H1 (cell line): Measurements from ENCODE around the gene LINC01488. TPM values are rescaled to one million over a fixed set of nuclear protein-coding genes. Genes with fewer than 3 reads are reported as not detected.

Experiments
- CTCF ChIA-PET: fragments of 300-600 bp; sonication (Branson Sonifier 250); formaldehyde crosslinking; loops from one replicate; lab custom pipeline; 2021; ENCODE audit not compliant: partially characterized antibody; lab: Charles Lee
- POLR2A ChIA-PET: fragments of 300-600 bp; sonication (Branson Sonifier 250); formaldehyde crosslinking; loops from one replicate; lab custom pipeline; 2021; ENCODE audit warnings: inconsistent platforms; ENCODE audit not compliant: partially characterized antibody; lab: Charles Lee
- DNase-seq, 2 experiments: peaks; one replicate each; pipeline versions ENCODE4 v3.0.0 to v3.0.0-alpha.2; 2010 to 2022; ENCODE audit warnings: low spot score in 2 of 2, low read depth in 1 of 2, mixed read lengths in 1 of 2
- FAIRE-seq: peaks from 2 replicates; lab custom pipeline; 2011; peaks lifted over from hg19 to GRCh38; lab: Jason Lieb, UNC
- H2AFZ ChIP-seq: 2 replicates; pipeline ENCODE4 v1.8.1; 2012; ENCODE audit warnings: low read length, inconsistent platforms
- H2AK5ac ChIP-seq: 2 replicates; pipeline ENCODE4 v1.6.1; 2013; ENCODE audit warnings: low read depth, low read length
- H2BK120ac ChIP-seq: replicated peaks from 2 replicates; pipeline ENCODE3; 2013; ENCODE audit warnings: low read depth, low read length, inconsistent platforms
- H2BK12ac ChIP-seq: 2 replicates; pipeline ENCODE4 v1.6.1; 2013; ENCODE audit warnings: low read depth, low read length
- H2BK15ac ChIP-seq: 2 replicates; pipeline ENCODE4 v1.6.1; 2013; ENCODE audit warnings: low read length
- H2BK20ac ChIP-seq: 2 replicates; pipeline ENCODE4 v1.6.1; 2013; ENCODE audit warnings: low read length
- H2BK5ac ChIP-seq: 2 replicates; pipeline ENCODE4 v1.6.1; 2013; ENCODE audit warnings: low read depth, low read length
- H3K14ac ChIP-seq: 2 replicates; pipeline ENCODE4 v1.6.1; 2013; ENCODE audit warnings: inconsistent platforms; ENCODE audit not compliant: insufficient read length
- H3K18ac ChIP-seq: 2 replicates; pipeline ENCODE4 v1.6.1; 2013; ENCODE audit warnings: low read length; ENCODE audit errors: extremely low read depth
- H3K23ac ChIP-seq: 2 replicates; pipeline ENCODE4 v1.6.1; 2013; ENCODE audit warnings: inconsistent platforms; ENCODE audit not compliant: insufficient read length
- H3K23me2 ChIP-seq: 2 replicates; pipeline ENCODE4 v1.6.1; 2013; ENCODE audit warnings: low read depth, low read length
- H3K27ac ChIP-seq: 2 replicates; pipeline ENCODE4 v1.6.1; 2011; ENCODE audit warnings: low read depth, low read length, inconsistent platforms
- H3K27me3 ChIP-seq, 4 experiments: replicated peaks in 1 of 4; 1 replicate in 1 of 4; 2 replicates in 3 of 4; pipeline versions ENCODE4 v1.6.1 to v1.8.1; 2011 to 2013; ENCODE audit warnings: low read length in 3 of 4, mild to moderate bottlenecking in 3 of 4, inconsistent platforms in 2 of 4, mixed read lengths in 2 of 4, moderate library complexity in 1 of 4; ENCODE audit not compliant: control insufficient read depth in 3 of 4, insufficient read depth in 3 of 4; ENCODE audit errors: extremely low read depth in 1 of 4
- H3K36me3 ChIP-seq, 4 experiments: 2 replicates each; pipeline versions ENCODE4 v1.6.1 to v1.8.1; 2011 to 2013; ENCODE audit warnings: mild to moderate bottlenecking in 4 of 4, low read length in 3 of 4, moderate library complexity in 2 of 4, control low read depth in 1 of 4, inconsistent platforms in 1 of 4; ENCODE audit not compliant: insufficient read depth in 4 of 4, control insufficient read depth in 2 of 4
- H3K4ac ChIP-seq: replicated peaks from 2 replicates; pipeline ENCODE3; 2013; ENCODE audit warnings: low read length, low read depth, mixed read lengths, inconsistent platforms; ENCODE audit not compliant: insufficient read length
- H3K4me1 ChIP-seq, 4 experiments: replicated peaks in 1 of 4; 1 replicate in 1 of 4; 2 replicates in 3 of 4; pipeline versions ENCODE4 v1.6.1 to v1.8.1; 2011 to 2013; ENCODE audit warnings: low read length in 3 of 4, inconsistent platforms in 2 of 4, mixed read lengths in 1 of 4; ENCODE audit not compliant: insufficient read depth in 4 of 4, control insufficient read depth in 3 of 4
- H3K4me2 ChIP-seq, 2 experiments: 2 replicates each; pipeline versions ENCODE4 v1.6.1 to v1.8.1; 2011 to 2013; ENCODE audit warnings: low read depth in 2 of 2, low read length in 2 of 2, control low read depth in 1 of 2, inconsistent platforms in 1 of 2, mild to moderate bottlenecking in 1 of 2; ENCODE audit not compliant: insufficient read depth in 1 of 2
- H3K4me3 ChIP-seq, 4 experiments: fragments of 200-600, 300-600 bp in 1 of 4; sonication (generic), shearing (Covaris generic), sonication (Bioruptor Twin) in 1 of 4; 2 replicates each; pipeline versions ENCODE4 v1.5.1 to v1.8.1; 2011 to 2016; ENCODE audit warnings: low read length in 4 of 4, low read depth in 3 of 4, control low read depth in 2 of 4, inconsistent platforms in 2 of 4, mild to moderate bottlenecking in 2 of 4, mixed read lengths in 1 of 4, moderate library complexity in 1 of 4; ENCODE audit not compliant: insufficient read depth in 2 of 4; ENCODE audit errors: extremely low read depth in 1 of 4
- H3K56ac ChIP-seq: replicated peaks from 2 replicates; pipeline ENCODE3; 2013; ENCODE audit warnings: low read depth, mild to moderate bottlenecking, mixed read lengths, low read length, inconsistent platforms; ENCODE audit not compliant: insufficient read length
- H3K79me1 ChIP-seq: 2 replicates; pipeline ENCODE4 v1.6.1; 2013; ENCODE audit warnings: low read depth, low read length, control low read depth
- H3K79me2 ChIP-seq, 2 experiments: 2 replicates each; pipeline versions ENCODE4 v1.6.1 to v1.8.1; 2012 to 2013; ENCODE audit warnings: low read length in 2 of 2, mild to moderate bottlenecking in 2 of 2, inconsistent platforms in 1 of 2; ENCODE audit not compliant: insufficient read depth in 2 of 2, control insufficient read depth in 1 of 2
- H3K9ac ChIP-seq, 4 experiments: replicated peaks in 1 of 4; 1 replicate in 1 of 4; 2 replicates in 3 of 4; pipeline versions ENCODE4 v1.6.1 to v1.8.1; 2011 to 2013; ENCODE audit warnings: low read depth in 3 of 4, low read length in 3 of 4, control low read depth in 2 of 4, mild to moderate bottlenecking in 2 of 4, moderate library complexity in 2 of 4, inconsistent platforms in 1 of 4; ENCODE audit errors: extremely low read depth in 1 of 4
- H3K9me3 ChIP-seq, 2 experiments: 2 replicates each; pipeline versions ENCODE4 v1.6.1 to v1.8.1; 2012 to 2013; ENCODE audit warnings: mild to moderate bottlenecking in 2 of 2, moderate library complexity in 2 of 2, control low read depth in 1 of 2, inconsistent platforms in 1 of 2, low read depth in 1 of 2, low read length in 1 of 2, mixed read lengths in 1 of 2; ENCODE audit not compliant: insufficient read depth in 2 of 2
- H4K20me1 ChIP-seq, 2 experiments: replicated peaks in 1 of 2; 2 replicates each; pipeline versions ENCODE3 to v1.8.1; 2011 to 2013; ENCODE audit warnings: inconsistent platforms in 2 of 2, low read length in 2 of 2, mild to moderate bottlenecking in 1 of 2; ENCODE audit not compliant: insufficient read depth in 2 of 2, control insufficient read depth in 1 of 2
- H4K5ac ChIP-seq: 2 replicates; pipeline ENCODE4 v1.6.1; 2013; ENCODE audit warnings: low read length, low read depth, mixed read lengths, inconsistent platforms; ENCODE audit not compliant: insufficient read length
- H4K8ac ChIP-seq: 2 replicates; pipeline ENCODE4 v1.8.0; 2013; ENCODE audit warnings: mild to moderate bottlenecking, moderate library complexity, low read length, inconsistent platforms; ENCODE audit not compliant: insufficient read depth; ENCODE audit errors: extremely low read depth
- H4K91ac ChIP-seq: replicated peaks from 2 replicates; pipeline ENCODE3; 2013; ENCODE audit warnings: low read length, mixed read lengths, inconsistent platforms; ENCODE audit not compliant: insufficient read length
- CTCF ChIP-seq, 3 experiments: IDR thresholded peaks; 1 replicate in 2 of 3; 2 replicates in 1 of 3; pipeline versions ENCODE4 v1.5.1 to v1.6.1; 2011; ENCODE audit warnings: low read length in 3 of 3, mild to moderate bottlenecking in 3 of 3, inconsistent platforms in 2 of 3, low read depth in 1 of 3, moderate library complexity in 1 of 3; ENCODE audit not compliant: insufficient read depth in 1 of 3; ENCODE audit errors: control extremely low read depth in 1 of 3
- EP300 ChIP-seq, 2 experiments: IDR thresholded peaks; 1 replicate in 1 of 2; 2 replicates in 1 of 2; pipeline ENCODE4 v1.6.1; 2011 to 2012; ENCODE audit warnings: low read depth in 2 of 2, low read length in 2 of 2, mild to moderate bottlenecking in 2 of 2, borderline replicate concordance in 1 of 2, inconsistent platforms in 1 of 2, moderate library complexity in 1 of 2
- SP1 ChIP-seq: IDR thresholded peaks from 2 replicates; pipeline ENCODE4 v1.6.1; 2011; ENCODE audit warnings: low read depth, low read length
- WGBS, 2 experiments: shearing (Covaris generic) in 1 of 2; methylation state at CpG; one replicate each; pipeline versions ENCODE4 v1.1.6 to v1.1.7; 2013 to 2015; ENCODE audit warnings: low lambda C conversion rate in 2 of 2, mixed read lengths in 2 of 2, inconsistent platforms in 1 of 2, low coverage in 1 of 2, missing lambda C conversion rate in 1 of 2; ENCODE audit not compliant: insufficient replicate concordance in 2 of 2, insufficient coverage in 1 of 2, insufficient read length in 1 of 2; ENCODE audit errors: extremely low coverage in 1 of 2, missing lambda C conversion rate in 1 of 2; 5-methylcytosine and 5-hydroxymethylcytosine counted together
- polyA plus RNA-seq, 7 experiments: library from polyadenylated mRNA; depleted of rRNA in 3 of 7; stranded (reverse) in 5 of 7; unstranded in 2 of 7; fragments of >200 nt in 5 of 7; fragments of 200-250 nt in 2 of 7; gene quantifications; 1 replicate in 5 of 7; 2 replicates in 1 of 7; 4 replicates in 1 of 7; pipeline versions ENCODE4 v1.2.1 to v1.2.3, GENCODE V29; 2011 to 2013; ENCODE audit warnings: missing spikeins in 2 of 7, mixed read lengths in 2 of 7
- total RNA-seq: library from RNA; stranded (reverse); fragmentation: NEBNext Ultra II Directional; extraction: Animal tissue kit (Norgen Biotek cat#: 25700); gene quantifications from 2 replicates; pipeline ENCODE4 v1.2.1, GENCODE V29; 2021

The LINC01488 gene
- total and polyA plus RNA-seq, 2 of the 8 experiments (the other 6 are each of a cell fraction or from before 2014, with no cell fraction given): not detected

GRCh38 chr11:69483170-69483569 lies 1.7 kb downstream of the LINC01488 start:
- H3K23ac ChIP-seq: no peak overlapping the region
- H3K79me1 ChIP-seq: no peaks in the 10 kb centered on the region
- WGBS, 2 experiments: 84% methylated on average over 3 of the region's 3 CpGs; no CpG with 5 or more reads in 1 of the 2 experiments
- H3K56ac ChIP-seq: no peak overlapping the region
- H3K9ac ChIP-seq: no peak overlapping the region
- no peak overlapping the region for H2BK120ac ChIP-seq
- CTCF ChIA-PET: interaction anchor here (0.8 to 1.1 kb wide), 2 partner anchors 56 to 150 kb away, joined by 3 read pairs; no protein-coding TSS in a partner anchor
- no peak overlapping the region; the same call in 1 of the 2 replicates for H2BK20ac ChIP-seq
- H4K8ac ChIP-seq: no peak overlapping the region
- H2AFZ ChIP-seq: no peak overlapping the region
- TF ChIP-seq EP300 (IDR thresholded peaks at IDR 0.05; ENCODE audit: borderline replicate concordance in 1 of 2, low read depth in 2 of 2, low read length in 2 of 2) (no peak), SP1 (no peak), CTCF (IDR thresholded peaks at IDR 0.05; ENCODE audit: control extremely low read depth in 1 of 3, insufficient read depth in 1 of 3, low read depth in 1 of 3, low read length in 3 of 3) (no peak)
- H3K14ac ChIP-seq: no peak overlapping the region
- no peak overlapping the region for H2AK5ac ChIP-seq
- no peak overlapping the region for H3K4me3 ChIP-seq
- no peak overlapping the region for H4K91ac ChIP-seq
- DNase-seq: no peak
- peak overlapping the region; percentile 12 for H3K4ac ChIP-seq
- peaks cover 7% of the 10 kb centered on the region; the same call in 1 of the 2 replicates for H3K23me2 ChIP-seq
- no peak overlapping the region for H4K5ac ChIP-seq
- H2BK5ac ChIP-seq: no peak overlapping the region; the same call in 1 of the 2 replicates
- H3K9me3 ChIP-seq: no peaks in the 10 kb centered on the region
- no peaks in the 10 kb centered on the region for H3K79me2 ChIP-seq
- no peaks in the 10 kb centered on the region for H4K20me1 ChIP-seq
- no peak overlapping the region for H3K27ac ChIP-seq
- H3K4me1 ChIP-seq: peaks cover 0 to 13% (median 4%) of the 10 kb centered on the region in 4 experiments; a peak in 4 of 7 replicates
- H3K18ac ChIP-seq: no peak overlapping the region; the same call in 1 of the 2 replicates
- POLR2A ChIA-PET: interaction anchor here (1.2 to 2.0 kb wide), 3 partner anchors 17 to 159 kb away, joined by 3 to 8 read pairs (median 3); no protein-coding TSS in a partner anchor
- no peak overlapping the region for H2BK15ac ChIP-seq
- FAIRE-seq: no peak
- no peak overlapping the region for H2BK12ac ChIP-seq
- H3K4me2 ChIP-seq: no peak overlapping the region
- H3K36me3 ChIP-seq: no peaks in the 10 kb centered on the region
- no peaks in the 10 kb centered on the region; a peak in 2 of 7 replicates for H3K27me3 ChIP-seq
